Measurements from ENCODE around the gene NCOA3.

NCOA3 gene

GRCh38 chr20:47667086-47667485 lies 165.4 kb downstream of the NCOA3 start:
- DNase-seq (ENCODE audit: low read depth) = no peak

- no peak for DNase-seq (ENCODE audit: low read depth)
These were observed 166.0 kb downstream of the NCOA3 start for GRCh38 chr20:47667531-47668312.

GRCh38 chr20:47668313-47669151 lies 166.8 kb downstream of the NCOA3 start:
- no peak for DNase-seq (ENCODE audit: low read depth)

- DNase-seq (ENCODE audit: low read depth) = no peak
These were observed 167.4 kb downstream of the NCOA3 start for GRCh38 chr20:47669152-47669425.

DNA sequence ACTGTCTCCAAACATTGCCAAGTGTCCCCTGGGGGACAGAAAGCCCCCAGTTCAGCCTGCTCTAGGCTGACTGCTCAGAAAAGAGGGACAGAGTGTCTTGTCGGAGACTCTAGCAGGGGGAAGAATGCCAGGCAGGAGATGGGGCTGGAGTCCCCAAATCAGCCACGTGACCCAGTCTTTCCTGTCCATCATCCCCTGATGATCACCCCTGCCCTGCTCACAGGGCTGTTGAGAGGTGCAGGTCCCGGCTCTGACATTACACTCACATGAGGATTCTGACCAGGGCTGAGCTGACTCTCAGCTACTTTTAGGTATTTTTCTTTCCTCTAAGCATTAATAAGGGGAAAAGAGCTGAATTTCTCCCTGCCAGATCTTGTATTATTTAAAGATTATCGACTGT lies 167.8 kb downstream of the NCOA3 start:
- no peak for DNase-seq (ENCODE audit: low read depth)

DNA sequence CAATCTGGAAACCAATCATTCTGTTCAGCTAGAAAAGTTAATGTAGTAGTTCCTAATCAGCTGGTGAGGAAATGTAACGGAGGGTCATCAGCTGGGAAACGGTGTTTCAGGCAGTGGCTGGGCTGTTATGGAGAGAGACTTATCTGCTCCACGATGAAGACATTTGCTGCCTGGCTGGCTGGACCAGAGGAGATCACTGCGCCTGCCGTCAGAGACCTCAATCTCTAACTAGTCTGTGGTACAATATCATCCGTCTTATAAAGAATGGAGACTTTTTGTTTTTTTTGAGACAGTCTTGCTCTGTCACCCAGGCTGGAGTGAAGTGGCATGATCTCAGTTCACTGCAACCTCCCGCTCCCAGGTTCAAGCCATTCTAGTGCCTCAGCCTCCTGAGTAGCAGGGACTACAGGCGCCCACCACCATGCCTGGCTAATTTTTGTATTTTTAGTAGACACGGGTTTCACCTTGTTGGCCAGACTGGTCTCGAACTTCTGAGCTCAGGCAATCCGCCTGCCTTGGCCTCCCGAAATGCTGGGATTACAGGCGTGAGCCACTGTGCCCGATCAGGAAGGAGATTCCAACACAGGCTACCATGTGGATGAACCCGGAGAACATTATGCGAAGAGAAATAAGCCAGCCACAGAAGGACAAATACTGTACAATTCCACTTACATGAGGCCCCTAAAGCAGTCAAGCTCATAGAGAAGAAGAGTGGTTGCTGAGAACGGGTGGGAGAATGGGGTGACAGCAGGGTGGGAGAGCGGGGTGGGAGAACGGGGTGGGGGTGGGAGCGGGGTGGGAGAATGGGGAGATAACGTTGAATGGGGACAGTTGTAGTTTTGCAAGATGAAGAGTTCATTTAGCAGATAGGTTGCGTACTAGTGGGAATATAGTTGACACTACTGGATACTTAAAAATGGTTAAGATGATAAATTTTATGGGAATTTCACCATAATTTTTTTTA lies 168.5 kb downstream of the NCOA3 start:
- no peak for DNase-seq (ENCODE audit: low read depth)

DNA sequence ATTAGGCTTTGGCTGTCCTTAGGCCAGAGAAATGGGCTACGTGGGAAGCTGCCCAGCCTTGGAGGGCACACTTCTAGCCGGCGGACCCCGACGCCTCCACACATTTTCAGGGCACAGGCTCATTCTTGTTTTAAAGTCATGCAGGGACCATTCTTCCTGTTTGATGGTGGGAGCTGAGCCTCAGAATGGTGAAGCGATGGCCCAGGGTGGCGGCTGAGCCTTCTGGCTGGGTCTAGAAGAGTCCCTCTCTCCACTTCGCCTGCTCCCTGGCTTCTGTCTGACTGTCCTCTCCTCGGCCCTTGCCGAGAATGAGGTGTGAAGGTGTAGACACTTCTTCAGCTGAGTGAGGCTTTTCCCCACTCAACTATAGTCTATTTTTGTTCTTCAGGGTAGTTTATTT lies 169.2 kb downstream of the NCOA3 start:
- DNase-seq (ENCODE audit: low read depth) = no peak

DNA sequence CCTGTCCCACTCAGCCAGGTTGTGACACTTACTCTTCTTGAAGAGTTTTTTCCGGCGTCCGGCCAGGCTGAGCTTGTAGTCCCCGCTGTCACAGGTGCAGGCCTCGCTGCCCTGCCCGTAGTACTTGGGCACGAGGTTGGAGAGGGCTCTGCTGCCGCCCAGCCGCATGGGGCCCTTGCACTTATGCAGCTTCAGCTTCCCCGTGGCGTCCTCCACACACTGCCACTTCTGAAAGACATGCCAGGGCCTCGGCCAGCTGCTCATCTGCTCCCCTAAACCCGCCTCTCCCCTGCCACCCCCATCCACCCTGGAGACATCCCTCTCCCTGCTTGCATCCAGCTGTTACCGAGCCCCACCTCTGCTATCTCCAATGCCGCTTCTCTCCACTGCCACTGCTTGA lies 170.5 kb downstream of the NCOA3 start:
- DNase-seq (ENCODE audit: low read depth) = no peak

GRCh38 chr20:47672886-47673670 lies 171.4 kb downstream of the NCOA3 start:
- DNase-seq (ENCODE audit: low read depth) = no peak

GRCh38 chr20:47673671-47673955 lies 171.9 kb downstream of the NCOA3 start:
- DNase-seq (ENCODE audit: low read depth) = no peak

GRCh38 chr20:47674145-47674544 lies 172.5 kb downstream of the NCOA3 start:
- DNase-seq (ENCODE audit: low read depth) = no peak

DNA sequence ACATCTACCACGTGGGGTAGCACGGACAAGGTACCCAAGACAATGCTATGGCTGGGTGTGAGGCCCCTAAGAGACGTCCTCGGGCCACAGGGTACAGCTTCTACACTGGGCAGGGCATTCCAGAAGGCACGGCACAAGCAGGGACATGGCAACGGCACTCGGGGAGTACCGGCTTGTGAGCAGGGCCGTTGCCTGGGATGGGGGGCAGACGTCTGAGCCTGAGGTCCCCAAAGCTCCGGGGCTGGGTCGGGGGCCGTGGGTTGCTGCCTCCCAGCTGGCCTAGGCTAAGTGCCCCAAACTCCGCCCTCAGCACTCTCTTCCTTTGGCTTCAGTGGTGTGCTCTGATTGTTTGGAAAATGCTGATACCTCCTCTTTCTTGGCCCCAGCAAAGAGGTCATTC lies 173.0 kb downstream of the NCOA3 start:
- no peak for DNase-seq (ENCODE audit: low read depth)

GRCh38 chr20:47675190-47676142 lies 173.8 kb downstream of the NCOA3 start:
- no peak for DNase-seq (ENCODE audit: low read depth)

- DNase-seq (ENCODE audit: low read depth) = no peak
These were observed 174.6 kb downstream of the NCOA3 start for GRCh38 chr20:47676219-47676721.

- no peak for DNase-seq (ENCODE audit: low read depth)
These were observed 175.4 kb downstream of the NCOA3 start for GRCh38 chr20:47676912-47677634.

- DNase-seq (ENCODE audit: low read depth) = peak; percentile 29
These were observed 176.2 kb downstream of the NCOA3 start for GRCh38 chr20:47677635-47678453.

DNA sequence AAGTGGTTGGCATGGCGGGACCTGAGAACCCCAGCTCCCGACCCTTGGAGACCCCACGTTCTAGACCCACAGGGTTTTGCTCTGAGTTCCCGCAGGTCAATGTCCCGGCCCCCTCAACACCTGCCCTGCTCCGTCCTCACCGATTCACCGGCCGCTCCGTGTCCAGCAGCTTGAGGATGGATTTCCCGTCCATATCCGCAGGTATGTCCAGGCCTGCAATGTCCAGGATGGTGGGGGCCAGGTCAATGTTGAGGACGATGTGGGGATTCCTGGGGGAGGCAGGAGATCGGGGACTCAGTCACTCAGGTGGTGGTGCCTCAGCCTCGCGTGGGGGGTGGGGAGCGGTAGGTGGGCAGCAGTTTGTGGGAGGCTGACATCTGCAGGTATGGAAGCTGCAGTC lies 176.8 kb downstream of the NCOA3 start:
- no peak for DNase-seq (ENCODE audit: low read depth)

- DNase-seq (ENCODE audit: low read depth) = no peak
These were observed 177.8 kb downstream of the NCOA3 start for GRCh38 chr20:47679462-47679861.
